Epidermal melanocyte (primary cell): ENCODE results near the gene ZNF334.
A peak's percentile ranks its signal among the peaks of the same experiment; 100 is the strongest.

ENCODE experiments used
- DNase-seq: peaks from one replicate; pipeline ENCODE4 v3.0.0; 2011; ENCODE audit warnings: low spot score; ENCODE audit not compliant: insufficient read length

ZNF334 gene

DNA sequence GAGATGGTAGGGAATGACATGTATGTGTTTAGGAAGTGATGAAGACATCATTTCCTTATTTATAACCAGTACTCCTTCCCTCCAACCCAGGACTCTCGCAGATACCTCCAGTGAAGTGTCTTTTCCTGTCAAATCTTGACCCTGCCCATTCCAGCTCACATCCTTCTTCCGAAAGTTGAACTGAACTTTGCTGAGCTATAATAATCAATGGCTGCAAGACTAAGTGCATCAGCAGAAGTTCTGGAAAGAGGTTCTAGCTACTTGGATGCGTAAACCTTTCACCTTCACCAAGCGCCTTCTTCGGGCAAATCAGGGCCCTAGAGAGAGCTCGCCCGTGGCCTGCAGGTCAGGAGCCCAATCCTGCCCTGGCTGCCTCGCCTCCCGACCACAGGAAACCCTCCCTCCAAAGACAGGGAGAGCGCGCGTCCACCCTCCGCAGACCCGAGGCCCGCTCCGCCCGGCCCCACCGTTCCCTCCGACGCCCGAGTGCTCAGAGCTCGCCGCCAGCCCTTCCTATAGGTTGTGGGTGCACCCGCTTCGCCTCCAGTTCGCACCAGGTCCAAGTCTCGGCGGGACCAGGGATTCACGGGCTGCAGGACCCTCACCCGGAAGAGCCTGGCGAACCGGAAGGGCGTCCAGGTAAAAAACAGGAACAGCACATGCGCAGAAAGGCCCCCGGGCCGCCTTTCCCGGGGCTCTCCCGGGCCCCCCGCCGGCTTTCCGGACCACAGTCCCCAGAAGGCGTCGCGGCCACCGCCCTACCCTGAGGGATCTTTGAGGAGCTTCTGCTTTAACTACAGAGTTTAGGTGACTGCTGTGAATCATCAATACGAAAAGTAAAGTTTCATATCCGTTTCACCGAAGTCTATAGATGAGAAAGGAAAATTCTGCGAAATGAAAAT lies at the start of gene ZNF334:
ZNF334 (minus strand) TSS at position 617 of the 902 bp plus-strand sequence. CDS start 1,457 bp downstream, outside the sequence.
- DNase-seq, result no peak

DNA sequence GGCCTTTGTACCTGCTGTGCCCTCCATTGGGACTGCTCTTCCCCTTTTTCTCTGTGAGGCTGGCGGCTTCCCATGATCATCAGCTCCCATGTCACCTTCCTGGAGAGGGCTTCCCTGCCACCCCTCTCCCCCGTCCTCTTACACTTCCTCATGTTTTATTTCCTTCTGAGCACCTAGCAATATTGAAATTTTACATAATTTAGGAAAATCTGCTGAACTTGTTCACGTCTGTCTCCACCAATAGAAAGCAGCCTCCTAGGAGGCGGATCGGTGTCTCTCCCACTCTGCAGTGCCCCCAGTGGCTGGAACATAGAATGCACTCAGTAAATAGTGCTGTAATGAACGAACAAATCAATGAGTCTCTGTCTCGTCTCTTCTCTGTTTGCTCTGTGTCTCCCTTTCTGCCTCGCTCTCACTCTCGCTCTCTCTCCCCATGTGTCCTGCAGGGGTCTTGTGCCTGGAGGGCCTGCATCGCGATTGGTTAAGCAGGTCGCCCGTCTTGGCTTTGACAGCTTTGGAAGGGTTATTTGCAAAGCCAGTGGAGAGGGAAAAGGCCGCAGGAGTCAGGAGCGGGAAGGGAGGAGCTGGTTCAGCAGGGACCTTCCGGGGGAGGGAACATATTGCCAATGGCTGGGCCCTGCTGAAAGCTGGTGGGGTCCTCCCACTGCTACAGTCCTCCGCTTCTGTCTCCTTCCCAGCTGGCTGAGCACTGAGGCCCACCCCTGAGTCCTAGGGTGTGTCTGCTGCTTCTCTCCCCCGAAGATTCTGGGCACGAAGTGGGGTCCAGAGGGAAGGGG lies 49.2 kb upstream of the ZNF334 start:
- DNase-seq, result peak; percentile 83

DNA sequence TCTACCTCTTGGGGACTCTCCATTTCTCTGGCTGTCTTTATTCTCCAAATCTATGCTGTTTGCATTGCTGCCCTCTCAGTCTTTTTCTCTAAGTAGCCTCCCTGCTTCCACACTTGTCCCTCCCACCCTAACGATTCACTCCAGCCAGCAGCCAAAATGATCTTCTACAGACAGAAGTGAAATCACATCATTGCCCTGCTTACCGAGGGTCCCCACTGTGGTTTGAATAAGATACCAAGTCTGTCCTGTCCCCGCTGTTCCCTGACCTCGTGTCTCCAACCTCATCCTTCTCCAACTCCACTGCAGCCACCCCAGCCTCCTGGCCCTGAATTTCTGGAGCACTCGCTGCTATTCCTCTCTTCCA lies 48.6 kb upstream of the ZNF334 start:
- no peak for DNase-seq

DNA sequence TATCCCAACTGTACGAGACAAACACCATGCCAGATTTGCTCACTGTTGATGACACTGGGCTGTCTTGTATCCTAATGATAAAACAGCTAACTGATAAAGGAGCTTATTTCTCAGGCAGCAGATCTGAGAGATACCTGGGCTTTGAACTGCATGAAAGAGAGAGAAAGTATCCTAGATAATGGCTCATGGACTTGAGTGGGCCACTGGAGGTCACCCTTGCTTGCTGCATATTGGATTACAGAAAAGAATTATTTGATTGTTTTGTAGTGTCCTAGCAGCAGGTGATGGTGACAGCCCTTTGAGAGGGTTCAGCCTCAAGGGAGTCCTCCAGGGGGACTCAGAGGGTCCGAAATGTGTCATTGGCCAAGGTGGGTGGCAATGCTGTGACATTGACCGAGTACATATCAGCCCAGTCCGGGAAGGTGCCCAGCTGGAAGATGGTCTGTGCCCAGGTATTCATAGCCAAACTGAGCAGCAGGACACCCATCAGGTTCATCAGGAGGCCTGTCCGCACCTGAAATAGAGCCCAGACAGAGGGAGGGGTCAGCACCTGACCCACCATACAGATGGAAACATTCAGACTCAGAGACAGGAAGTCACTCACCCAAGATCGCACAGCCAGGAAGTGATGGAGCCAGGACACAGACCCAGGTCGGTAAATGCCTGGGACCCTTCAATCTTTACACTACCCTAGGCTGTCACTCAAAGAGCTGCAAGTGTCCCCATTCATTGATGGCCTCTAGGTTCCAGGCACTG lies 46.5 kb upstream of the ZNF334 start:
- no peak for DNase-seq

DNA sequence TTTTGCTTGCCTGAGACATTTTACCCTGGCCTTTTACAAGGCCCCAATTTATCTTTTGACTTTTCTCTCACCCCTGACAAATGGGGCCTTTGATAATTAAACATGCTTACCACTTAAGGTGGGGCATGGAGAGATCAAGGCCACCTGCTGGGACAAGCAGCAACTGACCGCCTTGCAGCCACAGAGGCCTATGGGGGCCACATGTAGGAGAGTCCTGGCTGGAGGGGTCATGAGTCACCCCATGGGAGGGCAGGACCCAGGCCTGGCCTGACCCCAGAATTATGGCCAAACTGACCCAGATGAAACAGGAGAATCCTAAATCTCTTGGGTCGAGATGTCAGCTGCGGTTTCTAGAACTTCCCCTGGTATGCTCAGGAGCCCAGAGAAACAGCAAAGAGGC lies 45.6 kb upstream of the ZNF334 start:
- no peak for DNase-seq

DNA sequence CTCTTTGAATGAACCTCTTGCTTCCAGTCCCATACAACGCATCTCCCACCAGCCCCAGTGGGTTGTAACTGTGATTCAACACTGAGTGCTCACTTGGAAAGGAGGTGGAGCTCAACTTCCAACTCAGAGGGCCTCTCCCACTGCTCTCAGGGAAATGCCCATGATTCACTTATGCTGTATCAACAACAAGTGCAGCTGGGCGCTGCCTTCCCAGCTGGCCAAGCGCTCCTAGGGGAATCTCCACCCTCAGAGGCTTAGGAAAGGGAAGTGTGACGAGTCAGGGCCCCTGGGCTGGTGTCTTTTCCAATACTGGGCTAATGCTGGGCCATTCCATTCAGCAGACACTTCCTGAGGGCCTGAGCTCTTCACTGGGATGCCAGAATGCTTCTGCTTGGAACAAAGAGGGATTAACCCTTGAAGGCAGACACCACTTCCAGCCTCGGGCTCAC lies 45.2 kb upstream of the ZNF334 start:
- DNase-seq, result no peak

DNA sequence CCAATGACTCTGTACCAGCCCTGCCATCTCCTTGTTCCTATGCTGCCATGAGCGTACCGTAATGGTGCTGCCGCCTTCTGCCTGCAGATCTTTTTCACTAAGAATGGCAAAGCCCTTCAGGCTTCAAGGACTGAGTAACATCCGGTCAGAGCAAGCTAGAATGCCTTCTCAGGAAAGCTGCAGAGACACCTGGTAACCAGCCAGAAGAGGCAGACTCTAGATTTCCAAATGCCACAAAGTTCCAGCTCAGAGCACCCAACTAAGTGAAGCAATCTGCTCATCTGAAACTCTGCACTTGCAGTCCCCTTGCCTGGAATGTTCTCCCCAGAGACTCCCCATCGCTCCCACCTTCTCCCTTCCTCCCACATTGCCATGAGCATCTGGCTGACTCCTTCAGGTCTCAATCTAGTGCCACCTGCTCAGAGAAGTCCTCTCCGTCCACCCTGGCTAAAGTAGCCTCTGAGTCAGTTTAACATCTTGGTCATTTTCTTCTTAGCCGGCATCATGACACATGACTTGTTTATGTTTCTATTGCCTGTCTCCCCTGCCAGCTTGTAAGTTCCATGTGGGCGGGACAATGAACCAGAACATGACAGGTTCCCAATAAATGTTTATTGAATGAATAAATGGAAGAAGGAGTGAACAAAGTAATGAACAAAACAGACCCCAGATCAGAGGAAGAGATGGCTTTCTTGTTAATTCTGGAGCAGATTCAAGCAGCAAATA lies 44.0 kb upstream of the ZNF334 start:
- no peak for DNase-seq

DNA sequence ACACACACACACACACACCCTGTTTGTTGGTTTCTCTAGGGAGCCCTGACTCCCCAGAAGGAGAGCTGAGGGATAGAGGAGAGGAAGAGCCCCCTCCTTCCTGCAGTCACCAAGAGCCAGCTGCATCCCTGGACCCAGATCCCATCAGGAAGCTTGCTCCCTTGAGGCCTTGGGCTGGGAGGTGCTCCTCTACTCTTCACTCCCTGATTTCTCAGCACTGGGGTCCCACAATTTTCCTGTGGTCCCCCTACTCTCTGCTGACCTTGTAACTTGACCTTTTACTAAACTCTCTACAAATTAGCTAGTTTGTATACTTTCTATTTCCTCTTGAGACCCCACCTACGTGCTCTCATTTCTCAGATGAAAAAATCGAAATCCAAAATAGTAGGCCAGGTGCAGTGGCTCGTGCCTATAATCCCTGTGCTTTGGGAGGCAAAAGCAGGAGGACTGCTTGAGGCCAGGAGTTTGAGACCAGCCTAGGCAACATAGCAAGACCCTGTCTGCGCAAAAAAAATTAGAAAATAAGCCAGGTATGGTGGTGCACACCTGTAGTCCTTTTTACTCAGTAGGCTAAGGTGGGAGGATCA lies 42.1 kb upstream of the ZNF334 start:
- DNase-seq, result no peak

DNA sequence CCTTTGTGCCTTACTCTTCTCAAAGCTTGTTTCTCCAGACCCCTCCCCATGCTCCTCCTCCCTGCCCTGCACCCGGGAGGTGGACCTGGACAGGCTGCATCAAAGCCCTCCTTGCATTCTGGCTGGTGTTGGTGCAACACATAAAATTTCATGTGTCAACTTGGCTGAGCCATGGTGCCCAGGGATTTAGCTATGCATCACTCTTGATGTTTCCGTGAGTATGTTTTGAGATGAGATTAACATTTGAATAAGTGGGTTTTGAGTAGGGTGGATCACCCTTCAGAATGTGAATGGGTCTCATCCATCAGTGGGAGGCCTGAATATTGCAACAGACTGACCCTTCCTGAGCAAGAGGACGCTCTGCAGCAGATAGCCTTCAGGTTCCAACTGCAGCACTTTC lies 41.5 kb upstream of the ZNF334 start:
- DNase-seq, result no peak

DNA sequence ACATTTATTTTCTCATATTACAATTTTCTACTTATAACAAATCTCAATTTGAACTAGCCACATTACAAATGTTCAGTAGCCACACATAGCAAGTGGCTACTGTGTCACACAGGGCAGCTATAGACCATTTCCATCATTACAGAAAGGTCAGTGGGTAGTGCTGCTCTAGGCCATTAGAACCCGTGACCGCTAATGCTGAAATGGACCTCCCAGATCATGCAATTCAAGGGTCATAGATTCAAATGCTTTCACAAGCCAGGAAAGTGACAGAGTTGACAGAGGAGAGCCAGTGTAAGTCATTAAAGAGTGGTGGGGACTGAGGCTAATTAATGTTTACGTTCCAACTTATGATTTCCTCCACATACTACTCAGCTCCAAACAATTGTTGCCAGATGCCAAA lies 40.6 kb upstream of the ZNF334 start:
- no peak for DNase-seq

DNA sequence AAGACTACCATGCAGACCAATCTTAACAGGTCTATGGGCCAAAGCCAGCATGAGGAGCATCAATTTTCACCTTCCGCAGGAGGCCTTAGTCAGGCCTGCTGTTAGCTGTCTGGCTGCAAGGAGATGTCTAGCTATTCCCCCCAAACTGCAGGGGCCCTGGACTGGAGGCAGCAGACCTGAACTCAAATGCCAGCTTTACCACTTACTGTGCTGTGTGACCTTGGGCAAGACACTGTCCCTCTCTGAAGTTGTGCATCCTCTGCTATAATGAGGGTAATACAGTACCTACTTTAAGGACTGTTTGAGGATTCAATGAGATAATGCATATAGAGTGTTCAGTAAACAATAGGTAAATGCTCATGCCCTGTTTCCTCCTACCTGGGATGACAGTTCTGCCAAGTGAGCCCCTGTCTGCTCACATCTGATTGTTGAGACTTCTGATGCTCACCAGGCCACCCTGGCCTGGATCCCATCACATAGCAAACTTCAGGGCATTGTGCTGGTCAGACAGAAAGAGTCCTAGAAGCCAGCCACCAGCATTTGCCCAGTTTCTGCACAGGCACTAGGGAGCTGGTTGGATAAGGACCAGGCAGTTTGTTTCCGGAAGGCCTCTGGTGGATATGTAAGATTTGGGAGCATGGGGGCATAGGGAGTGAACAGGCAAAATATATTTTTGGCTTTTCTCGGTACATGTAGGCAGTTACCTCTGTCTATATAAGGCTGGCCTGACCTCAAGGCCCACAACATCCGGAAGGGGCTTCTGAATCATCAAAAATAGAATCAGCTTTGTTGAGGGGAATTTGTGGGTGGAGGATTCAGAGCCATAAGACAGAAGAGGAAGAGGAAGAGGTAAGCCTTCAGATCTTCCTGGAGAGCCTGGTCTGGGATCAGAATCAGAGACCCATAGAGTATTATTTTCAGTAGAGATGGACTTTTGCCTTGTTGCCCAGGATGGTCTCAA lies 39.4 kb upstream of the ZNF334 start:
- DNase-seq, result no peak

DNA sequence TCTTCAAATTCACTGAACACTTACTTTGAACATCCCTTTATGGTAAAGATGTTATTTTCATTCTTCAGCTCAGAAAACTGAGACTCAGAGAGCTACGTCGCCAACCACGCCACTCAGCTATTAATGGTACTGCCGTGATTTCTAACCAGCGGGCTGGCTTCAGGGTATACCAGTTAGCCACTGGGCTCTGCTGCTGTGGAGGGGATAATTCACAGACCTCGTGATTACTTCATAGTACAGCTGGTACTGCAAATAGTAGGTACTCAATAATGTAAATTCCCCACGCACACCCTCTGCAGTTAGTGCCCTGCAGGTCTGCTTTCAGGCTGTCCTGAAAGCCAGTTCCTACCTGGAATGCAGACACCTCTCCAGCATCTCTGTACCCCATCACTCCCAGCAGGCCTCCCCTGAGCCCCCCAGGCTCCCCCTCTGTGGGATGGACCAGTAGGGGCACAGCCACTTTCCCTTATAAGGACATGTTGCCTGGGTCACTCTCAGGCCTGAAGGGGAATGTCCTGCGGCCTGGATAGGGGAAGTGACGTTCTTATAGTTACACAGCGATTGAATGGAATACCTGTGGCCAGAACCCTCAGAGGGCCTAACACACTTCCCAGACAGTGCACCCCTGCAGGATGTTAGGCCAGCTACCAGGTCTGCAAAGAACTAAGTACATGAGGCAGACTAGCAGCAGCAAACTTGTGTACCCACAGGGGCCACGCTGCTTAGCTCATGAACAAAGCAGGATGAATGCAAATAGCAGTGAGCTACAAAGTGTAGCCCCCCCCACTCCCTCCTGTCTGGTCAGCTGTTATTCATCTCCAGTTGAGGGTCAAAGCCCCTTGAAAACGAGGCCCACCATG lies 38.4 kb upstream of the ZNF334 start:
- no peak for DNase-seq

DNA sequence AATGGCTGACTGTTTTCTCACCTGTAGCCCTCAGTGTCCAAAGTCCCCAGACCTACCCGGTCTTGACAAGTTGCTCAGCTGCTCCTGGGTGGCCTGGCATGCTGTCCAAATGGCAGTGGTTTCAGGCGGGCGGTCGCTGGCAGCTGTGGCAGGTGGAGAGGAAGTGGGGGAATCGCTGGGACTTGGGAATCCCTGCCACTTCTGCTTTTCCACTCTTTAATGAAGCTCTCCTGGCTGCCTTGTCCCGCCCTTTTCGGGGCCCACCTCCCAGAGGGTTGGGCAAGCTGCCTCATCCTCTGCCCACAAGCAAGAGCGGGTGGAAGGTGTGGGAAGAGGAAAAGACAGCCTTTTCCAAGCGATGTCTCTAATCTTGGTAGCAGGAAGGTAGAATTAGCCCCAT lies 37.1 kb upstream of the ZNF334 start, which contains the start of gene OCSTAMP:
OCSTAMP (minus strand) TSS at position 194 of the 400 bp plus-strand sequence; CDS start at position 100, 94 bp downstream.
- no peak for DNase-seq

DNA sequence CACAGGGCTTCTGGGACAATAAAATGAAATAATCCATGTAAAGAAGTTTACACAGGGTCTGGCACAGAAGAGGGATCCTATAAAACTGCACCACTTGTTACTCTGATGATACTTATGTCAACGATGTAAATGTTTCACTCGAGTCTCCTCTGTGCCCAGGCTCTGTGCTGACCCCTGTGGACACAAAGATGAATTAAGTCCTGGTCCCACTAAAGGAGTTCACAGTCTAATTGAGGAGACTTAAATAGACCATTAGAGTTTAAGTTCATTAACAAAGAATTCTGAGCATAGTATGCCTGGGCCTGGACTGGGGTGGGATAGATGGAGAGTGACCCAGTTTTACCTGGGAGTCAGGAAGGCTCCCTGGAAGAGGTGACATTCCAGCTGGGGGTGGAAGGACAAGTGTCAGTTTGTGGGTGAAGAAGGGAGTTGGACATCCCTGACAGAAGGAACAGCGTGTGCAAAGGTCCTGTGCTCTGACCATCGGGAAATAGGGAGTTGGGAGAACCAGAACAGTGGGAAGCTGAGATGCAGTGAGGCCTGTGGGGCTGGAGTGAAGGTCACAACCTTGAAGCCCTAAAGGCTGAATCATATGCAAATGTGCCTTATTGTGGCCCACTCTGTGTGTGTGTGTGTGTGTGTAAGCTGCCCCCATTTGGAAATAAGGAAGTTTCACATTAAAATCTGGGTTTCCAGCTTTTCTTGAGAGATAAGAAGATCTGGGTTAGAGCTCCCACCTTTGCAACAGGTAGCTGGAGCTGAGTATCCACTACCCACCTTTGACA lies 36.0 kb upstream of the ZNF334 start:
- DNase-seq, result no peak

DNA sequence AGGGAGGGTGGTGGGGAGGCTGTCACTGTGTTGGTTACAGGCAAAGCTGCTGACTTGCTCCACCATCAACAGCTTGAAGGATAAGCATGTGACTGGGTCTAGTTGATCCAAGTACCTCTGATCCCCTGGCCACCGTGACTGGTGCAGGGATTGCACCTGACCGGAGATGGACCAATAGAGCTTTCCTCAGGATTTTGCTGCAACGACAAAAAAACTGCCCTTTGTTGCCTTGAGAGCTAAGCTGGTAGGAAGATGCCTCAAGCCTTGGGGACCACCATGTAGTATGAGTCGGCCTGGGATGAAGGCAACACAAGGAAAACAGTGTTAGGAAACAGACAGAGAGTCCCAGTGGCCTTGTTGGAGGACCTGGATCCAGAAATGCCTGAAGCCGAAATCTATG lies 35.3 kb upstream of the ZNF334 start:
- no peak for DNase-seq

DNA sequence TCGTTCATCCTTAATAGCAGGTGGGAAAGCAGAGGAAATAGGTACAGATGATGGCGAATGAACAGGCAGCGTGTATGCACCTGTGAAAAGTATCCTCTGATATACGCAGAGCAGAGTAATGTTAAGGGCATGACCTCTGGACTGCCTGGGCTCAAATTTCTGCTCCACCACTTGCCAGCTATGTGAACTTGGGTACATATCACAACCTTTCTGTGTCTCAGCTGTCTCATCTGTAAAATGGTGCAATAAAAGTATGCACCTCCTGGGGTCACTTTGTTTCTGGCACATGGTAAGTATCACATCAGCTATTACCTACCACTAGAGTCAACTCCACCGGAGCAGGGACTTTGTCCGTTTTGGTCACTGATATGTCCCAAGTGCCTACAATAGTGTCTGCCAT lies 34.6 kb upstream of the ZNF334 start:
- no peak for DNase-seq

DNA sequence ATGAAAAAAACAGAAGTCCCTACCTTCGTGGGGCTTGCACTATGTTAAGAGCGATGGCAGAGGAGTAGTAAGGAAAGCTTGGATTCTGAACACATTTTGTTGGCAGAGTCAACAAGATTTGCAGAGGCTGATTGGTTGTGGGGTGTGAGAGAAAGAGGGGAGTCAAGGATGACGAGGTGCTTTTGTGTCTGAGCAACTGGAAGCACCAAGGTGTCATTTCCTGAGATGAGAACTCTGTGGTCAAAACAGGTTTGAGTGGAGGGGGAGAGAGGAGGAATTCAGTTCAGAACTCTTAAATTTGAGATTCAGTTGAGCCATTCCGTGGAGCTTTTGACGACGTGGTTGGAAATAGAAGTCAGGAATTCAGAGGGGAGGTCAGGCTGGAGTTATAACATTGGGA lies 33.6 kb upstream of the ZNF334 start:
- no peak for DNase-seq

DNA sequence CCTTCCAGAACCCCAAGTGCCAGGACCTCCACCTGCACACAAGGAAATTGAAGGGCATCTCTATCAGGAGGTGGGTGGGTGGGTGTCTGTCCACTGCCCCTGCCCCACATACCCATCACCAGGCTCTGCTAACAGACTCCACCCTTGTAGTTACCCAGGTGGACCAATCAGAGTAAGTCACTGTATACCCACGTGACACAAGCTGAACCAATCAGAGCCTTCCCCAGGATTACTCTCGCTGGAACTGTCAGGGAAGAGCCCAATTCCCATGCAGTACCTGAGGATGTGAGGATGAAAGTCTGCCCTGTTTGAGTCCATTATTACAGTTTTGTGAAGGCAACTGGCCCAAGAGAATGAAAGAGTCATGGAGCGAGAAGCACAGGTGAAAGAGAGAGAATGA lies 32.9 kb upstream of the ZNF334 start:
- DNase-seq, result no peak
